ENCODE measurements around the gene KRT80.

The KRT80 gene

DNA sequence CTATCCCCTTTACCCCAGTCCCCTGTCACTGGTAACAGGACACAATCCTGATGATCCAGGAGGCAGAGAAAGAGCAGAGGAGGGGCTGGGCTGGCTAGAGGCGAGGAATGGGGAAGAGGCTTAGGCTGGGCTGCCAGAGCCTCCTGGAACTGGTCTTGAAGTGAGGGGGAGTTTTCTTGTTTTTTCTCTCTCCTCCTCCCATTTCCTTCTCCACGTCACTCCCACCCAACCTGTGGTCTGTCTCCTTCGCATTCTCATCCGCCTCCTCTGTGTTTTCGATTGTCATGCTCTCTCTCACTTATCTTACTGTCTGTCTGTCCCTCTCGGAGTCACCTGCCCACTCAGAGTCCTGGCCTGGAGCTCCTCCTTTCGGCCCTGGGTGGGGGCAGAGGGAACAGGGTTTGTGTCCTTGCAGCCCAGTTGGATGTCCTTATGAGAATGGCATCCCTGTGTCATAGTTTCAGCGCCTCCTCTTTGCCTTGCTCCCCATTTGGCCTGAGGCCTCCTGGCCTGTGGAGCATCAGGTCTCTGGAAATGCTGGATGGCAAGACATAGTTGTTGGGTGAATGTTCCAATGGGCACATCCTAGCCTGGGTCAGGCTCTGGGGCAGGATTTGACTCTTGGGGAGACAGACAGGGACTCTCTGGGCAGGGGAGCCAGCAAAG lies 3.4 kb upstream of the KRT80 start:
- no peak for FAIRE-seq

DNA sequence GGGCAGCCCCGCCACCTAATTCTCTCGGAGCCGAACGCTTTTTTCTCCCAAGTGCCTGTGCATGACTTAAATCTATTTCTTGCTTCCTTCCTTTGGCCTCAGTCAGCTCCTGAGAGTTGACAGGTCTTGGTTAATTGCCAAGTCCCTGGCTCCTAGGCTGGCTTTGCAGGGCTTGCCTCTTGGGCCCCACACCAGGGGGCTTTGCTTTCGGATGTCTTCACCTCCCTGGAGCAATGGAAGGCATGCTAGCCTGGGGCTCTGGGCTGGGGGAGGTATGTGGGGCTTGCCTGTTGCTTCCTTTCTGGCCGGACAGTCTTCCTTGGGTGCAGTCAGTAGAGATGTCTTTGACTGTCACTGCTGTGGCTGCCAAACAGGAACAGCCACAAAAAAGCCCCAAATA lies 2.2 kb upstream of the KRT80 start:
- FAIRE-seq = no peak

DNA sequence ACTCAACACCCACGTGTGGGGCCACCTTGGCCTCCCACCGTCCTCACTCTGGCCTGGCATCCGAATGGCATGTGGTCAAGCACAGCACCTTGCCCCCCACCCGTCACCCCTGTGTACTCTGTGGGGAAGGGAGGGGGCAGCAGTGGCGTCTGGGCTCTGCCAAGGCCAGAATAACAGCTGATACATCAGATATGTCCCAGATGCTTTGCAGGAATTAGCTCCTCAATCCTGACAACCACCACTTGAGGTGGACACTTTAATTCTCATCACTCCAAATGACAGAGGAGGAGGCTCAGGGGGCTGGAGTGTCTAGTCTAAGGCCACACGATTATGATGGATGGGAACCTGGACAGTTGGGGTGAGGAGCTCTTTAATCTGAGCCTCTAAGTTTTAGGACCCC lies 1.7 kb upstream of the KRT80 start:
- no peak for FAIRE-seq

DNA sequence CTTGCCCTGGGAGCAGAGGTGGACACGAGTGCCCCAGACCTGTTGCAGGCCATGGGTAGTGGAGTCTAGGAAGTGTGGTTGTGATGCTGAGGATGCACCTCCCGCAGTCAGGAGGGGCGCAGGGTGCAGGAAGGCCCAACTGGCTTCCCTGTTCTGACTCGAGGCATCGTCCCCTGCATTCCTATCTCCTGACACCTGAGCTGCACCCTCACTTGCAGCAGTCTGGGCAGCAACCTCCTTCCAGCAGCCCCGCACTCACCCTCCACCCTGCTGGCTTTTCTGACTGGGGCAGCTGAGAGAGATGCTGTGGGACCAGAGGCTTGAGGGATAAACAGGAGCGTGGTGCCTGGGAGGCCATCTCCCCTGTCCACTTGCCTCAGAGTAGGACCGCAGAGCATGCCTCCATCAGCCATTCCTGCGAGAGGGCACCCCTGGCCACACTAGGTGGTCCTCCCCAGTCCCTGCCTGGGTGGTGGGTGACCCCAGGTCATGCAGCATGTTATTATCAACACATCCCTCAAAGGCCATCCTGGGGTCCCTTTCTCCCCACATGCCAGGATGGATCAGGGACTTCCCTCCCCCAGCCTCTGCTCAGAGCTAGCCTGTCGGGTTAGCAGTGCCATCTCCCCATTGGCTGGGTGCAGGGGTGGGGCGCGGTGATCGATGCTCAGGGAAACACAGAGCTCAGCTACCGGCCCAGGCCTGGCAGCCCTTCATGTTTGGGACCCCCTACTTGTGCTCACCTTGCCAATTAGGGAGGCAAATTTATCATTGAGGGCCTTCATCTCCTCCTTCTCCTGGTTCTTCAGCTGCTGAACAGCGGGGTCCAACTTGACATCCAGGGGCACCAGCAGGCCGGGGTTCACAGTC lies 719 bp downstream of the KRT80 start:
- FAIRE-seq = no peak

DNA sequence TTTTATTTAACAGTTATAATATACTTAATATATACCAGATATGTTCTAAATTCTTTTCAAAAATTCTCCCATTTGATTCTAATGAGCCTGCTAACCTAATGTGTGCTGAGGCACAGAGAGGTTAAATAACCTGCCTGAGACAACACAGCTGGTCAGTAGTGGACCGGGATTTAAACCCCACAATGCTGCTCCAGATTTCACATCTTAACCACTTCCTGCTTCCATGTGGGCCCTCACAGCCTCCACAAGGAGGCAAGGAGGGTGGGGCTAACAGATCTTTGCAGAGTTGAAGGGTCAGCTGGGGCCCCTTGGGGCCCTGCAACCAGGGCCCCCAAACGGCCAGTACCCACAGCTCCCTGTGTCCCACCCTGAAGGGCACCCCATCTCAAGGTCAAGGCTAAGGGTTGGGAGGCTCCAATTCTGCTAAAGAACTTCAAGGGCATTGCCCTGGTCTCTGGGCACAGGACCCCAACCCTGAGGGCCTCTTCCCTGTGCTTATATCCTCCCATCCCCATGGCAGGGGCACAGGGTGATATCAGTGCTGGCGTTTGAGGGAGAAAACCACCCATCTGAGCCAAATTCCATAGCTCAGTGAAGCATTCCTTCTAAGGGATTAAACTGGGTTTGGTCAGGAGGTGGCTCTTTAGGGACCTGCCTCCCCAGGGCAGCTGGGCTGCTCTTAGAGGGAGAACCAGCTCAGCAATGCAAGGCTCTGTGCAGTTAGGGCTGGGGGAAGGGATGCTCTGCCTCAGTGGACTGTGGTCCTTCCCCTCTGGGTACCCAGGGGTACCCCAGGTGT lies 2.2 kb downstream of the KRT80 start:
- no peak for FAIRE-seq

GRCh38 chr12:52188658-52189057 lies 3.2 kb downstream of the KRT80 start:
- no peak for FAIRE-seq

- no peak for FAIRE-seq
Observed at GRCh38 chr12:52187640-52188039, 4.2 kb downstream of the KRT80 start.

GRCh38 chr12:52187206-52187605 lies 4.6 kb downstream of the KRT80 start:
- no peak for FAIRE-seq

- no peak for FAIRE-seq
Observed at GRCh38 chr12:52186118-52186840, 5.5 kb downstream of the KRT80 start.

- no peak for FAIRE-seq
Observed at GRCh38 chr12:52185400-52185967, 6.3 kb downstream of the KRT80 start.

GRCh38 chr12:52184813-52185212 lies 7.0 kb downstream of the KRT80 start:
- FAIRE-seq = no peak

- FAIRE-seq = no peak
Observed at GRCh38 chr12:52183971-52184370, 7.8 kb downstream of the KRT80 start.

- no peak for FAIRE-seq
Observed at GRCh38 chr12:52183544-52183910, 8.3 kb downstream of the KRT80 start.

GRCh38 chr12:52182898-52183543 lies 8.8 kb downstream of the KRT80 start:
- no peak for FAIRE-seq

DNA sequence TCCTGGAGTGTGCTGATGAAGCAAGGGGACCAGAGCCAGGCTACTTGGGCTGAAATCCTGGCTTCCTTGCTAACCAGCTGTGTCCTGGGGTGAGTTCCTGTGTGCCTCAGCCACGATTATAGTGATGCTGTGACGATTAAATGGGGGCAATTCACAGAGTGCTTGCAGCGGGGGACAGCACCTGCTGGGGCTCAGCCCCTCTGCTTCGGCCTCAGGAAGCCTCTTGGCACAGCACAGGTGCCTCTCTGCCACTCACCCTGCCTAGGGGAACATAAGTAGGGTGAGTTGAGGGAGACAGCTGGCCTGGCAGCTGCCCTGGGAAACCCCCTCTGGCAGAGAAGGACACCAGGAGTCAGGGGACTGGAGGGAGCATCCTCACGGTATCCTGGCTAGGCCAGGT lies 9.4 kb downstream of the KRT80 start:
- FAIRE-seq = no peak

DNA sequence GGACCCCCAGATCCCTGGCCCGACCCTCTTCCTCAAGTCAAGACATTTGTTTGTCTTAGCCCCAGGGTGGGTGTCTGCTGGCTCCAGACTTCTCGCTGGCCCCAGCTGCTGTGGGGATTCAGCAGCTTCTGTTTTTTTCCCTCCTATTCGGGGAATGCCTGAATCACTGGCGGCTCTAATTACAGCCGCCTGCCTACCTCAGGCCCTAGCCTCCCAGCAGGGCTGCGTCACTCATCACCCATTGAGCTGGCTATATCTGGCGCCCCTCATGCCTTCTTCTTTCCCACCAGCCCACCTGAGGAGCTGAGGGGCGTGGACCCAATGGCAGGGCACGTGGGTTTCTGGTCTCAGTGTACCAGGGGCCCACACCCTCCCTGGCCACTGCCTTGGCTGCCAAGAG lies 10.1 kb downstream of the KRT80 start:
- FAIRE-seq = no peak

- no peak for FAIRE-seq
Observed at GRCh38 chr12:52180971-52181628, 10.7 kb downstream of the KRT80 start.

DNA sequence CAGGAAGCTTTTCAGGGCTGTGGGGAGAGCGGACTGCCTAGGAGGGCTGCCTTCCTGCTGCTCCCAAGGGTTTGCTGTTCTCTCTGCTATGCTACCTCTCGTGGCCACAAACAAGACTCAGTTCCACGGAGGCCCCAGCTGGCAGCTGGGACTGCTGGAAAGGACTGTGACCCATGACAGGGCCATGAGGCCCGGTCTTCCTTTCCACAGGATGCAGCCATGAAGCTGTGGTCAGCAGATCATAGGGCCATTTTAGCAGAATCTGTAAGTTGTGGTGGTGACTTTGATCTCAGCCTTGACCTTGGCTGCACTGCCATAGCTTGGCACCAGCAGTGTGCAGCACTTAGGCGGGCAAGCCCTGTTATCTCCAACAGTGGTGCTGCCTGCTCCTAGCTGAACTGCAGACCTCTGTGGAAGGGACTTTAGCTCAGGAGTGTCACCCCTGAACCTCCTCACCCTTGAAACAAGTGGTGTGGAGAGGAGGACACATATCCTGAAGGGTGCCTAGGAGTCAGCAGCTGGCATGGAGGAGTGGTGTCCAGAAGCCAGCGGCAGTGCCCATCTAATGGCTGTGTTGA lies 12.3 kb downstream of the KRT80 start:
- FAIRE-seq = no peak

DNA sequence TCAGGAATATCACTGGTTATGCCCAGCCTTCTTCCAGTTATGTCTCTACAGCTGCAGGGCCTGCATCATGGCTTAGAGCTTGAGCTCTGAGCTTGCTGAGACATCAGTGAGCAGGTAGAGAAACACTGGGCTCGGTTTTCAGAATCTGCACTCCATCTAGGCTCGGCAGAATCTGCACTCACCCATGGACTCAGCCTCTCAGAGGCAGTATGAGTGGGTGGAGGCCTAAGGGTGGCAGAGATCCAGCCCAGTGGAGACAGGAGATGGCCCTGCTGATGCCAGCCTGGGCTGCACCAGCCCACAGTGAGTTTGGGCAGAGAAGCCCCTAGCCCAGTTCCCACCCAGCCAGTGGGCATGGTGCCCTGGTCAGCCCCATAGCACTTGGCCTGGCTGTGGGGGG lies 12.8 kb downstream of the KRT80 start:
- FAIRE-seq = no peak

GRCh38 chr12:52178443-52178842 lies 13.4 kb downstream of the KRT80 start:
- no peak for FAIRE-seq

All from islet of Langerhans (tissue), 1 donor.